Jurkat, Clone E6-1 (cell line): ENCODE data around the gene SYNE3.

Source experiments
- DNase-seq: peaks from one replicate; pipeline ENCODE4 v3.0.0-alpha.2; 2011; ENCODE audit warnings: low read depth, low spot score
- H3K4me3 ChIP-seq: 2 replicates; pipeline ENCODE4 v1.5.1; 2011; ENCODE audit warnings: mild to moderate bottlenecking, low read length, control low read depth, moderate library complexity

Gene SYNE3

DNA sequence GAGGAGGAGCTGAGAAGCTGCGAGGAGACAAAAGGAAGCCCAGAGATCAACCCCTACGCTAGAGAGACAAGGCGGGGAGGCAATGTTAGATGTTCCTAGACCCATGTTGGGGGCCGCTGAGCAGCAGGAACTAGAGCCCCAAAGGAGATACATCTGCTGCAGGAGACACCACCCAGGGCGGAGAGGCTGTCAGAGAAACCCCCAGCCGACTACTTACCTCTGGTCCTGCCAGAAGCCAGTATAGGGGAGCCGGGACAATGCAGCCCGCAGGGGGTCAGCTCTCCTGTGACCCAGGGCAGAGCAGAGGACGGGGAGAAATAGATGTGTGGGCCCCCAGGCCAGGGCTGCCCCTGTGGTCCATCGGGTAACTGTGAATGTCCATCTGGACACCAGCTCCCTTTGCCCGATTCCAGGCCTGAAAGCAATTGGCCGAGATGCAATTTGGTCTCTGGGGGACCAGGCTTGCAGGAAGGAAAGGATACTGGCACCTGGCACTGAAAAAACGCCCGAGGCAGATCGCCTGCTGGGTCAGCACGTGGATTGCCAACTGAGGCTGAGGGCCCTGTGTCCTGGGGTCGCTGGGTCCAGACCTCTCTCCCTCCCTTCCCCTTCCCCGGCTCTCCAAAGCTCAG is 34.9 kb downstream of the SYNE3 start:
- DNase-seq, result no peak

DNA sequence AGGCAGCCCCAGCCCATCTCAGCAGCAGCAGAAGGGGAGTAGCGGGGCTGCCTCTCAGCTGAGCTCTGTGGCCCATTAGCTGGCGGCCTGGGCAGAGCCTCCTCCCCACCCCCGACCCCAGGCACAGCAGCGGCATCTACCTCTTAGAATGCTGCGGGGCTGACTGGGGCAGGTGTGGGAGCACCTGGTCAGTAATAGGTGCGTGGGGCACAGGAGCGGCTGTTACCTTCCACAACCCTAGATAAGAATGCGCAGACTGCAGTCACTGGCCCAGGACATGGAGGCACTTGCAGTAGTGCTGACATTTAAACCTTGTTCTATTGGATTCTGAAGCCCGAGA is 35.6 kb downstream of the SYNE3 start:
- H3K4me3 ChIP-seq, result no peak overlapping the region
- no peak for DNase-seq

More for the DNA sequence above, 34.9 kb downstream of the SYNE3 start:
- H3K4me3 ChIP-seq, result no peak overlapping the region

DNA sequence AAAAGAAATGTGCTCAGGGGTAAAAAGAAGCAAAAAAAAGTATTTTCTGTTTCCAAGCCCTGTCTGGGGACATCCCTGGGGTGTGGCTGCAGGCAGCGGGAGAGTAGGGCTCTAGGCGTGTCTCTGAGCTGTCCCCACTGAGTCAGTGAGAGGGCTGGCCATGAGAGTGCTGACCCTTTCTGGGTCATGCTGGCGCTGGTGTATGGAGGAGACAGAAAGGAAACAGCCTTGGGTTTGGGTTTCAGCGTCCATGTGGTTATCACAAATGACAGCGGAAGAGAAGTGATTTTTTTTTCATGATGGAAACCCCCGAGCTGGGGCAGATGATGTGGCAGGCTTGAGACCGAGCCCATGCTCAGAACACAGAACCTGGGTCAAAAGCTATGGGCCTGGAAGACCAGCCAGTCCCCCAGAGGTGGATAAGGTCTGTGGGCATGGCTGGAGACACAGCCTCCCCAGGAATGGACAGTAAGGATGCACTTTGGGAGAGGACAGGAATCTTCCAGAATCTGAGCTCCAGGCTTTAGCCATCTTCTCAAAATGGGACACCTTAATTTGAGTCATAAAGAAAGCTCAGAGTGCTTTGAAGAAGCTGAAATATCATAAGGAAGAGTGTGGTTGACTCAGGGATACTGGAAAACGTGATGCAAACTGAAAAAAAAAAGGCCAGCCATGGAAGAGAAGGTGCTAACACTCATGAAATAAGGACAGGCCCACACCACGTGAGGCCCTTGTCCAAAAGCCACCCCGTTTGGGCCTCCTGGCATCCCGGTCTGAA is 36.2 kb downstream of the SYNE3 start:
- DNase-seq, result no peak
- no peak overlapping the region for H3K4me3 ChIP-seq

DNA sequence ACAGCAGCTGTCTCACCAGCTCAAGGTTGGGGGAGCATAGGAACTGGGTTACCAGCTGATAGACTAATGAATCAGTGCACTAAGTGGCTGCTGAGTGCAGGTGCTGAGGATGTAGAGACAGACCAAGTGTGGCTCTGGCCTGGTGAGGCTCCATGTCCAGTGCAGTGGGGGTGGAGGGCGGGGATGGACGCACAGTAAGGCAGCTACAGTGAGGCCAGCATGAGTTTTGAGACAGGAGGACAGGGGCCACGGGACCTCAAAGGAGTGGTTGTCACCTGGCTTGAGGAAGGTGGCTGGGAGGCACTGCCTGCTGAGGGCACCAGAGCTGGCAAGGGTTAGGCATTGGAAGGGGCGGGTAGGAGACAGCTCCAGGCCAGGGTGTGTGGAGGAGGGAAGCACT is 37.0 kb downstream of the SYNE3 start:
- no peak overlapping the region for H3K4me3 ChIP-seq
- no peak for DNase-seq

DNA sequence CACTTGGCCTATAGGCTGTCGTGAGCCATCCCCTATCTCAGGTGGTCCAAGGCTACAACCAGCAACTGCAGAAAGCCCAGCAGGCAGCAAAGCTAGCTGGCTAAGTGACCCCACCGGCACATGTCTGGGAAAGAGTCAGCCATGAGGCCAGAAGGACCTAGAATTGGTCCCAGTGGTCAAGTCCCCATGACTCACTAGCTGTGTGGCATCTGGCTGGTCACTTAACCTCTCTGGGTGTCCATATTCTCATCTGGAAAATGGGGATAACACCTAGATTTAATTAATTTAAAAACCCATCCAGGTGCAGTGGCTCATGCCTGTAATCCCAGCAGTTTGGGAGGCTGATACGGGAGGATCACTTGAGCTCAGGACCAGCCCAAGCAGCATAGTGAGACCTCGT is 37.6 kb downstream of the SYNE3 start:
- DNase-seq, result no peak
- no peak overlapping the region for H3K4me3 ChIP-seq

DNA sequence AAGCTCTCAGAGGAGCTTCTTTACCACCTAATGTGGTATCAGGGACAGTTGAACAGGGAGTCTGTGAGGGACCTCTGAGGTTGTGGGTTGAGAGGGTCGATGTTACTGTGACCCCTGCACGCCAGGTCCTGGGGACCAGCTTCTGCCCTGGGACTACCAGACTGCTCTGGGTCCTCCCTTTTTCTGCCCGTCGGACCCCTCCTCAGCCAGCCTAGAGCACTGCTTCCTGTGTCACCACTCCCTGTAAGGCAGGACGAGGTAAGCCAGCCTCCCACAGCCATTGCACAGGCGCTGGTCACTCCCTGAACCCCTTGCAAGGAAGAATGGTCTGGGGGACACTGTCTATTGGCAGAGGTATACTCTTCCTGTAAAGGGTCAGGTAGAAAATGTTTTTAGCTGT is 38.1 kb downstream of the SYNE3 start:
- no peak for DNase-seq
- no peak overlapping the region for H3K4me3 ChIP-seq

DNA sequence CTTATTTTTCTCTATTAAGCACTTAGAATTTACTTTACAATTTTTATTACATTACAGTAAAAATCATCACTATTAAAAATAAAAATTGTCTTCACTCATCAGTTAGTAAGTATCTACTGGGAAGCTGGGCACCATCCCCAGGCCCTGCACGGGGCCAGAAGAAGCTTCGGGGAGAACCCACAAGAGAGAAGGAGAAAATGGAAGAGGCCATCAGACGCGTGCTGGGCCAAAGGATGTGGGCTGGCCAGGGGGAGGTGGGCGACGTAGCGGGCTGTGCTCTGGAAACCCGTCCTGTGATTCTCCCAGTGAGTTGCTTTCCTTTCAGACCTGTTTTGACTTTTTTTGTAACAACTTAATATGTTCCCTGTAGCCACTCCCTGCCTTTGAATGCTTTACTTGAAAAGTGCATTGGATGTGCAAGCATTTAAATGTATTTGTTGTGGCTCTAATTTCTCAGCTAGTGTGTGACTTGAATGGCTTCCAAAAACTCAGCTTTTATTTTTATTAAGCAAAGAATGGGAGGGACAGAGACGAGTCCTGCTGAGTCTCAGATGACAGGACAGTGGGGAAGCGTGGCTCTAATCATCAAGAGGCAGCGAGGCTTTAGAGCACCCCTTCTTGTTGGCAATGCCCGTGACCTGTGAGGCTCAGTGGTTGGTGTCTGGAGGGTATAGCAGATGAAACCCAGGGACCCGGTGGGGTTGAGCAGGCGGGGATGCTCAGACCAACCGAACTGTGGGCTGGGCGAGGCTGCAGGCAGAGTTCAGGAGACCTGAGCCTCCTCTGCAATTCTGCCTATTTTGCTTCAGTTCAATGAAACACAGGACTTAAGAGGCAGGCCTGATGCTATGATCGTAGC is 38.8 kb downstream of the SYNE3 start:
- DNase-seq, result no peak
- no peak overlapping the region for H3K4me3 ChIP-seq

DNA sequence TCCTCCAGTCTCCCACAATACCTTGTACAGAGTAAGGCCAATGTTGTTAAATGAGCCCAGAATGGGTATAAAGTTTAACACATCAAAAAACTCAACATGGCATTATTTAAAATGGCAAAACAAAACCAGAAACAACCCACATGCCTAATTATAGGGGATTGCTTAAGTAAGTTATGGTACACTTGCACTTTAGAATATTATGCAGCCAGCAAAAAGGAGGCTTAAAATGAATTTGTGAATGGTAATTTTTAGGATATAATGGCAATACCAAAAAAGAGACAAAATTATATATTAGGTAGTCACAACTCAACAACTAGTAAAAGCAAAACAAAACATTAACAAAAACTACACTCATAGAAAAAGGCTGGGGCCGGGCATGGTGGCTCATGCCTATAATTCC is 39.7 kb downstream of the SYNE3 start:
- no peak for DNase-seq
- no peak overlapping the region for H3K4me3 ChIP-seq

DNA sequence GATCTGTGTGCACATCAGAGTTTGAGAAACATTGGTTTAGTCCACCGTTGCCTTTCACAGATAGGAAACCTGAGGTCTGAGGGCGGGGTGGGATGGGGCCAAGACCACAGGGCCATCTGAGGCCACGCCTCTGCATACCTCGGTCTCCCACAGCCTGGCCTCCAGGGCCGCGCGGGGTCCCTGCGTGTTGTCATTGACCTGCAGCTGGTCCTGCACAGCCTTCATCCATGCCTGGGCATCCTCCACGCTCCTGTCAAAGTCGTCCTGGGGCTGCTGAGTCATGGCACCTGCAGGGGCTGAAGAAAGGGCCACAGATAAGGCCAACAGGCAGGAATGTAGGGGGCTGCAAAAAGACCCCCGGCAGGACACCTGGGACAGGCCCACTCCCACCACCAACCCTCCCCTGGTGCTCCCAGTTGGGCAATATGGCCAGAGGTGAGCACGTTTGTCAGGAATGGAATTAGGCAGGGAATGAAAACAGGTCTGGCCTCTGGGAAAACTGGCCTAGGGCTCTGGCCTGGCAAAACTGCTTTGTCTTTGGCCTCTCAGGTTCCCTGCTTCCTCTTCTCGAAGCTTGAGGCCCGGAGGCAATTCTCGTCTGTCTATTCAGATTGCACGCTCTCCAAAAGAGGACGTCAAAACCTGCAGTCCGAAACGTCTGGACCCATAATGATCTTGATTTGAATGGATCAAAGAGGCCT is 40.8 kb downstream of the SYNE3 start:
- no peak for DNase-seq
- no peak overlapping the region for H3K4me3 ChIP-seq

DNA sequence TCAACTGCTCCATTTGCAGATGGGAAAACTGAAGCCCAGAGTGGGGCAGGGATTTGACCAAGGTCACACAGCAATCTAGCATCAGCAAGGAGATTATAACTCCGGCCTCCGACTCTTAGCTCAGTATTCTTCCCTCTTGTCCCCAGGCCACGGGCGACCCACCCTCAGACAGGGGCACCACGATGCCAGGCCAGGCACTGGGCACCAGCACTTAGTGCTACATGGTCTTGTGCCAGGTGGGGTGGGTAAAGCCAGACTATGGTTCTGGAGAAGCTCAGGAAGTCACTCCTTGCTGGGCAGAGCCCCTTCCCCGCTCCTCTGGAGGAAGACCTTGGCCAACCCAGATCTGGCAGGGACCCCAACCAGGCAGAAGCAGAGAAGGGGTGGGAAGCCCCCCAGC is 41.5 kb downstream of the SYNE3 start:
- DNase-seq, result no peak
- H3K4me3 ChIP-seq, result no peak overlapping the region

DNA sequence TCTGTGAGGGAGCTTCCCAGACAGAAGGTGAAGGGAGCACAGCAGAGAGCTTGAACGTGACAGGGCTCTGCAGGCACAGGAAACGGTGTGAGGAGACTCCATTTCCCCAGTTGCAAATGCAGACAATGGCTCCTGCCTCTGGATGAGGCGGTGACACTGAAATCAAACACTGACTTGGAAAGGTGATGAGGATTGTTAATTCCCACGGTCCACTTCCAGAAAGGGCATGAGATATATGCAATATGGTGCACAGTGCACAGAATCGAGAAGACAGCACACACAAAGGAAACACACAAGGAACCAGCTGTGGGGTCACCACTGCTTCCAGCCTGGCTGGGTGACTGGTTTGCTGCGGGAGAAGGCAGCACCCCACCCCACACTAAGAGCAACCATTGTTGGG is 42.0 kb downstream of the SYNE3 start:
- no peak overlapping the region for H3K4me3 ChIP-seq
- DNase-seq, result no peak

DNA sequence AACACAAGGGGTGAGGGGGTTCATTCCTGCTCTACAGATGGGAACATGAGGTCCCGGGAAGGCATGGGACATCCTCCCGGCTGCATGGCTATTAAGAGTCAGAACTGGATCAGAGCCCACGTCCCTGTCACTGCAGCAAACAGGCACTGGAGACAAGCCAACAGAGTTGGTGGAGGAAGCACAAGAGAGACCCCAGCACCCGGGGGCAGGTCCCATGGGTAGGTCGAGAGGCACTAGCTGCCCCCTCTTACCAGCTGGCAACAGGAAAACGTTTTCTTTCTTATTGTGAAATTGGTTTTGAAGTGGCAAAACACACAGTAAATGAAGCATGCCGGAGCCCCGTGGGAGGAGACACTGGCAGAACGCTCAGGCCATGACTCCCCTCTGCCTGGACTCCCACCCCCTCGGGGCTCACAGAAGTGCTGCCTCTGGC is 43.6 kb downstream of the SYNE3 start:
- peak; percentile 69 for DNase-seq
- H3K4me3 ChIP-seq, result peak overlapping the region; percentile 9; the same call in 1 of the 2 replicates

DNA sequence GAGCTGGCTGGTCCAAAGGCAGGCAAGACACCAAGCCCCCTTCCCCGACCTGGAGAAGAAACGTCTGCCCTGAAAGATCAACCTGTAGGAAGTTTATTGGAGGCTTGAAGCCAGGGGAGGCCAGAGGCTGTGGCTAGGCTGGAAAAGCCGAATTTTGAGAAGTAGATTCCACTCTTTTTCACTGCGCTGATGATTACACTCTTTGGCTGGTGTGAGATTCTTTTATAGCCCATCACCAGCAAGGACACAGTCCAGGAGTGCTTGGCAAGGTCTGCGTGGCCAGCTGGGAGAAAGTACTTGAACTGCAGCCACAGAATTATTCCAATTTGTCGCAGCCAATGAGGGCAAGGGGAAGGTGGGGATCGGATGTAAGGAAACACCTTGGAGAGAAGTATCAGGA is 45.0 kb downstream of the SYNE3 start:
- no peak for DNase-seq
- no peak overlapping the region for H3K4me3 ChIP-seq

DNA sequence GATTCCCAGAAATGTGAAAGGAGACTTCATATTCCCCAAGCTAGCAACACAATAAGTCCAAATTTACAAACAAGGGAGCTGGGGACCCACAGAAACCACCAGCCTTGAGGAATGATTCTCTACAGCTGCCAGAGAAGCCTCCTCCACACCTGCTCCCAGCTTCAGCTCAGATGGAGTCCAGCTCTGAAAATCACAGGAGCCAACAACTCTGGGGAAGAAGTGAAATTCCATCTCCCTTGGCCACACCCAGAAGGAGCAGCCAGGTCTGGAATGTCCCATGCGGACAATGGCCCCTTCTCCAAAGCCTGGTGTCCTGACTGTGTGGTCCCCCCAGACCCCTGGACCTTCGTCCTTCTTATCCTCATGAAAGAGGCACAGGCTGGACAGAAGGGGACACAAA is 45.4 kb downstream of the SYNE3 start:
- no peak for DNase-seq
- no peak overlapping the region for H3K4me3 ChIP-seq

DNA sequence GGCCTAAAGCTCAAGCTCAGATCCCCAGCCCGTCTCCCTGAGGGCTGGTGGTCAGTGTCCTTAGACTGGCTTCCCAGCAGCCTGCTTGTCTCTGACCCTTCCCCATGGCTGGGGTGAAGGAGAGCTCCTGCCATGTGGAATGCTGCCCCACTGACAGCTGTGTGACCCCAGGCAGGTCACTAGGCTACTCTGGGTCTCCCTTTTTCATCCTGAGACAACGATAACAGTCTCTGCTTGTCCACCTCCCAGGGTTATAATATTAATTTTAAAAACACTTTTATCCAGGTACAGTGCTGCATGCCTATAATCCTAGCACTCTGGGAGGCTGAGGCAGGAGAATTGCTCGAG is 47.3 kb downstream of the SYNE3 start:
- no peak for DNase-seq
- H3K4me3 ChIP-seq, result no peak overlapping the region

DNA sequence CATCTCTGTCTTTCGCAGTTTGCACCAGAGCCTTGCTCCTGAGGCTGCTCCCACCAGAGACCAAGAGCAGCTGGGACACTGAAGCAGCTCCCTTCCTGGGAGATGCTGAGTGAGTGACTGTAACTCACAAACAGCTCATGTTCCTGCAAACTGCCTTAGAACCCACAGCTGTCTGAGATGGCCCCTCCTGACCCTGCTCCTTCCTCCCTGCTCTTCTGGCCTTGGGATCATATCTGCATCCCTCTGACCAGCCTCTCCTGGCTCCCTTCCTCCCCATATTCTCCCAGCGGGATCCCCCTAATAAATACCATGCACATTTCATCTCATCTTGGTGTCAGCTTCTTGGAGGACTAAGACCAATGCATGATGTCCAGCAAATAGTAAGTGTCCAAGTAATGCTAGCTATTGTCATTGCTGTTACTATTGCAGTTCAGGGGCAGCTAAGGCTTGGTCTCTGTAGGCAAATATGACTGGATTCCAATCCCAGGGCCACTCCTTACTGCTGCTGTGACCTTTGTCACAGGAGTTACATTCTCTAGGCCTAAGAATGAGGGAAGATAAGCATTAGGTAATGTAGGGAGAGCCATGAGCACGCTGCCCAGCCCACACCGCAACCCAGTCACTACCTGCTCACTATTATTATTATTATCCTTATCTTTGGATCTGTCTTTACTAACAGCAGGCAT is 47.9 kb downstream of the SYNE3 start:
- no peak for DNase-seq
- H3K4me3 ChIP-seq, result no peak overlapping the region

DNA sequence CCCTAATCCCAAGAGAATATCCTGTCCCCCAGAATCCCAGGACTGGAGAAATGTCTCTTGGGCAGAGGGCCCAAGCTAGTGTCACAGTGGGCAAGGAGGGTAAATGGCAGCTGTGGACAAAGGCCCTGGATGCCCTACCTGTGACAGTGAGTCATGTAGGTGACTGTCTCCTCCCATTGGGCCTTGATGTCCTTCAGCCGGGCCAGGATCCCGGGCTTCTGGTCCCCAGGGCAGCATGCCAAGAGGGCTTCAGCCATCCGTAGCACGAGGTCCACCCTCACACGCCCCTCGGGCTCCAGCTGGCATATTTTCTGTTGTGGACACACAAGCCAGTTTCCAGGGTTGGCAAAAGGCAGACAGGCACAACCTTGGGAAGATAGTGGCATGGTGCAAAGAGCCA is 48.8 kb downstream of the SYNE3 start:
- DNase-seq, result no peak
- H3K4me3 ChIP-seq, result no peak overlapping the region

DNA sequence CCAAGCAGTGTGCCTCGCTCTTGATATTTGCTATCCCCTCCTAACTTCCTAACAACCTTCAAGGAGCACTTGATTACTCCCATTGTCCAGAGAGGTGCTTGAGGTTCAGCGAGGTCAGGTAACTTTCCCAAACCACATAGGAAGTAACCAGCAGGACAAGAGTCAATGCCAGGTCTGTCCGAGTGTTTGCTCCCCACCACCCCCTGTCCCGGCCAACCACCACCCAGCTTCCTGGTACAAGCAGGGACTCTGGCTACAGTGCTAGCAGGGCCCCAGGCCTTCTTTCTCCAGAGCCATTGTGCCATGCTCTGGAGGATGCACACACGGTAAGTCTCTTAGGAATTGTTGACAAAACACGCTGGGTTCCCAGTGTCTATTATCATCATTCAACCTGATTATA is 49.2 kb downstream of the SYNE3 start:
- no peak for DNase-seq

More for the DNA sequence above, 49.2 kb downstream of the SYNE3 start:
- H3K4me3 ChIP-seq, result no peak overlapping the region
